Central memory CD4-positive, alpha-beta T cell (primary cell): ENCODE measurements around the gene SCO1.
A peak's percentile ranks its signal among the peaks of the same experiment; 100 is the strongest.
"Not testable (repeated sequence)": the region's sequence is repeated elsewhere in the genome, so short reads cannot be mapped to it uniquely, and the experiment has no call there.

Experiments
- DNase-seq: peaks from one replicate; pipeline ENCODE4 v3.0.0; 2022
- total RNA-seq, 3 experiments: gene quantifications; one replicate each; lab custom pipeline; 2026; lab: John Stamatoyannopoulos, UW

SCO1 gene
- 35.1 to 84.3 (median 60.3) reads per million in 3 experiments for total RNA-seq

- DNase-seq = peak; percentile 85
These were observed at the start of gene SCO1, which contains the start of gene ADPRM for GRCh38 chr17:10697092-10698081. Gene SCO1, minus strand, starts transcription at chr17:10697533. Its CDS starts 26 bp downstream, at chr17:10697507. Gene ADPRM, plus strand, starts transcription at chr17:10697594. Its CDS starts 7,333 bp downstream, at chr17:10704927.

- DNase-seq = no peak
These were observed 47.9 kb upstream of the SCO1 start for GRCh38 chr17:10745231-10745630.

- DNase-seq = peak; percentile 37
These were observed 47.2 kb upstream of the SCO1 start for GRCh38 chr17:10744501-10745000.

GRCh38 chr17:10743316-10744009 is 46.1 kb upstream of the SCO1 start:
- DNase-seq = no peak

GRCh38 chr17:10742431-10742830 is 45.1 kb upstream of the SCO1 start:
- no peak for DNase-seq

- no peak for DNase-seq
These were observed 44.2 kb upstream of the SCO1 start for GRCh38 chr17:10741416-10742135.

GRCh38 chr17:10739386-10739785 is 42.1 kb upstream of the SCO1 start:
- no peak for DNase-seq

GRCh38 chr17:10738521-10739258 is 41.4 kb upstream of the SCO1 start:
- DNase-seq = no peak

- DNase-seq = no peak
These were observed 40.4 kb upstream of the SCO1 start for GRCh38 chr17:10737736-10738135.

- peak; percentile 16 for DNase-seq
These were observed 39.9 kb upstream of the SCO1 start for GRCh38 chr17:10737168-10737622.

GRCh38 chr17:10735821-10736220 is 38.5 kb upstream of the SCO1 start:
- no peak for DNase-seq

- no peak for DNase-seq
These were observed 37.9 kb upstream of the SCO1 start for GRCh38 chr17:10735251-10735650.

GRCh38 chr17:10733666-10734065 is 36.3 kb upstream of the SCO1 start:
- DNase-seq = no peak

GRCh38 chr17:10732121-10732520 is 34.8 kb upstream of the SCO1 start:
- not testable (repeated sequence) for DNase-seq

- no peak for DNase-seq
These were observed 34.1 kb upstream of the SCO1 start for GRCh38 chr17:10731408-10731879.

- DNase-seq = not testable (repeated sequence)
These were observed 32.9 kb upstream of the SCO1 start for GRCh38 chr17:10730247-10730646.

- peak; percentile 13 for DNase-seq
These were observed 32.2 kb upstream of the SCO1 start, which contains the start of gene TMEM220 for GRCh38 chr17:10729334-10730193. Gene TMEM220, minus strand, starts transcription at chr17:10730023. Its CDS starts 172 bp downstream, at chr17:10729851.

GRCh38 chr17:10728331-10728892 is 31.1 kb upstream of the SCO1 start:
- DNase-seq = no peak

GRCh38 chr17:10727192-10727591 is 29.9 kb upstream of the SCO1 start:
- DNase-seq = no peak

GRCh38 chr17:10726196-10726595 is 28.9 kb upstream of the SCO1 start:
- DNase-seq = no peak
